CD4-positive, alpha-beta T cell (primary cell): ENCODE measurements around the gene AFG3L2. TPM values are rescaled to one million over a fixed set of nuclear protein-coding genes. Genes with fewer than 3 reads are reported as not detected.

Source experiments
- ATAC-seq: fragments of 200-7000 bp; cut with Tn5 transposase; one replicate; pipeline ENCODE4 v1.10.0; 2022; ENCODE audit warnings: mild to moderate bottlenecking; ENCODE audit not compliant: poor library complexity
- CTCF ChIA-PET: fragments of 350-600 bp; sonication (Branson Sonifier 250); formaldehyde crosslinking; loops from one replicate; lab custom pipeline; 2021; ENCODE audit warnings: antibody characterized with exemption, inconsistent platforms; lab: Charles Lee
- POLR2A ChIA-PET: fragments of 350-600 bp; sonication (Branson Sonifier 250); formaldehyde crosslinking; loops from one replicate; lab custom pipeline; 2021; ENCODE audit warnings: antibody characterized with exemption, inconsistent platforms; lab: Charles Lee
- DNase-seq, 14 experiments: peaks; one replicate each; pipeline ENCODE4 v3.0.0-alpha.2; 2013 to 2020; ENCODE audit warnings: mixed read lengths in 2 of 14
- H3K27ac ChIP-seq, 2 donors: one replicate each; pipeline versions ENCODE4 v1.5.1 to v1.7.0; 2013; ENCODE audit warnings: low read length in 2 of 2, low read depth in 1 of 2, mild to moderate bottlenecking in 1 of 2
- H3K27me3 ChIP-seq, 2 experiments: 1 replicate in 1 of 2; 2 replicates in 1 of 2; pipeline versions ENCODE4 v1.6.1 to v1.7.0; 2013; ENCODE audit warnings: low read length in 2 of 2, control low read depth in 1 of 2, mild to moderate bottlenecking in 1 of 2, moderate library complexity in 1 of 2; ENCODE audit not compliant: insufficient read depth in 2 of 2, control insufficient read depth in 1 of 2
- H3K36me3 ChIP-seq: one replicate; pipeline ENCODE4 v1.6.1; 2013; ENCODE audit warnings: low read length, control low read depth; ENCODE audit not compliant: insufficient read depth
- H3K4me1 ChIP-seq: one replicate; pipeline ENCODE4 v1.6.1; 2013; ENCODE audit warnings: low read length, control low read depth; ENCODE audit not compliant: insufficient read depth
- H3K4me3 ChIP-seq: one replicate; pipeline ENCODE4 v1.5.1; 2013; ENCODE audit warnings: mild to moderate bottlenecking, low read length, moderate library complexity
- H3K9me3 ChIP-seq, 2 experiments: 1 replicate in 1 of 2; 2 replicates in 1 of 2; pipeline versions ENCODE4 v1.6.1 to v1.7.0; 2013; ENCODE audit warnings: low read length in 2 of 2, mild to moderate bottlenecking in 2 of 2, control low read depth in 1 of 2, moderate library complexity in 1 of 2; ENCODE audit not compliant: control insufficient read depth in 1 of 2, insufficient read depth in 1 of 2
- H3K27ac Mint-ChIP-seq: one replicate; pipeline ENCODE4 v1.8.0; 2020; ENCODE audit warnings: mixed read lengths
- H3K27me3 Mint-ChIP-seq: one replicate; pipeline ENCODE4 v1.8.0; 2021; ENCODE audit warnings: mixed read lengths
- H3K36me3 Mint-ChIP-seq: one replicate; pipeline ENCODE4 v1.8.0; 2021; ENCODE audit warnings: low read depth, mixed read lengths
- H3K4me1 Mint-ChIP-seq: one replicate; pipeline ENCODE4 v1.8.0; 2021; ENCODE audit warnings: low read depth, mixed read lengths
- H3K4me3 Mint-ChIP-seq: one replicate; pipeline ENCODE4 v1.8.0; 2020; ENCODE audit warnings: mild to moderate bottlenecking, mixed read lengths
- H3K9me3 Mint-ChIP-seq: one replicate; pipeline ENCODE4 v1.8.0; 2020; ENCODE audit warnings: mixed read lengths
- CTCF ChIP-seq: fragments of 200-600 bp; IDR thresholded peaks from one replicate; pipeline ENCODE4 v1.8.0; 2022; ENCODE audit warnings: antibody characterized with exemption, mild to moderate bottlenecking
- intact Hi-C, 2 experiments: fragments of 100-400 bp; cut with DNase I in 1 of 2; cut with micrococcal nuclease in 1 of 2; formaldehyde crosslinking; loops; one replicate each; pipeline versions ENCODE4 v1.15.1 to v1.9.0; 2023 to 2025; cut with DNase I, micrococcal nuclease
- total RNA-seq, 174 experiments: library from RNA in 2 of 174; stranded (reverse) in 2 of 174; gene quantifications; one replicate each; pipeline ENCODE4 v1.2.3 and lab custom pipeline; 2021 to 2026

Gene AFG3L2
- total RNA-seq, 2 experiments from 2014 or later = 40.4 to 46.8 TPM

GRCh38 chr18:12420821-12421421 is 43.9 kb upstream of the AFG3L2 start:
- Mint-ChIP-seq H3K4me1 (peaks cover 13% of the 10 kb centered on the region), H3K9me3 (no peaks in the 10 kb centered on the region), H3K27ac (no peak overlapping the region), H3K36me3 (no peaks in the 10 kb centered on the region), H3K4me3 (peak overlapping the region; percentile 71), H3K27me3 (peaks cover 25% of the 10 kb centered on the region)
- Histone ChIP-seq H3K9me3 (peaks cover 0 to 4% of the 10 kb centered on the region in 2 experiments), H3K27me3 (peaks cover 4 to 8% of the 10 kb centered on the region in 2 experiments), H3K36me3 (no peaks in the 10 kb centered on the region), H3K4me1 (peaks cover 11% of the 10 kb centered on the region), H3K27ac (no peak overlapping the region), H3K4me3 (no peak overlapping the region)
- no peak for DNase-seq
- no peak for TF ChIP-seq CTCF
- ChIA-PET CTCF (no interaction called here), POLR2A (no interaction called here)
- intact Hi-C loops = no loop called here
- no peak for ATAC-seq

- Mint-ChIP-seq H3K9me3 (no peaks in the 10 kb centered on the region), H3K27me3 (peaks cover 18% of the 10 kb centered on the region), H3K4me3 (no peak overlapping the region), H3K36me3 (no peaks in the 10 kb centered on the region), H3K27ac (no peak overlapping the region), H3K4me1 (peaks cover 13% of the 10 kb centered on the region)
- Histone ChIP-seq H3K4me1 (peaks cover 11% of the 10 kb centered on the region), H3K4me3 (no peak overlapping the region), H3K36me3 (no peaks in the 10 kb centered on the region), H3K27ac (no peak overlapping the region), H3K9me3 (peaks cover 0 to 4% of the 10 kb centered on the region in 2 experiments), H3K27me3 (peaks cover 4 to 8% of the 10 kb centered on the region in 2 experiments)
- intact Hi-C loops = no loop called here
- TF ChIP-seq CTCF = no peak
- DNase-seq (no peak), ATAC-seq (no peak)
- CTCF ChIA-PET = no interaction called here
- POLR2A ChIA-PET = no interaction called here
Measured at GRCh38 chr18:12417687-12418086, 40.7 kb upstream of the AFG3L2 start.

GRCh38 chr18:12416098-12416729 is 39.2 kb upstream of the AFG3L2 start:
- H3K27me3 ChIP-seq = peaks cover 4% of the 10 kb centered on the region in 2 experiments
- DNase-seq (no peak), ATAC-seq (no peak)
- ChIA-PET CTCF (no interaction called here), POLR2A (no interaction called here)
- H3K27ac Mint-ChIP-seq = no peak overlapping the region
- peaks cover 14% of the 10 kb centered on the region for H3K27me3 Mint-ChIP-seq
- H3K9me3 ChIP-seq = peaks cover 0 to 4% of the 10 kb centered on the region in 2 experiments
- H3K36me3 ChIP-seq = no peaks in the 10 kb centered on the region
- H3K4me3 Mint-ChIP-seq = no peak overlapping the region
- H3K36me3 Mint-ChIP-seq = no peaks in the 10 kb centered on the region
- H3K9me3 Mint-ChIP-seq = no peaks in the 10 kb centered on the region
- H3K4me1 Mint-ChIP-seq = peaks cover 12% of the 10 kb centered on the region
- intact Hi-C loops = no loop called here
- no peak overlapping the region for H3K27ac ChIP-seq
- no peak for TF ChIP-seq CTCF
- H3K4me1 ChIP-seq = peaks cover 11% of the 10 kb centered on the region
- H3K4me3 ChIP-seq = no peak overlapping the region
